Measurements from ENCODE around the gene AGR3. TPM values are rescaled to one million over a fixed set of nuclear protein-coding genes. Genes with fewer than 3 reads are reported as not detected.

The AGR3 gene
- total RNA-seq, 1 experiment from 2014 or later: 0.57 TPM

DNA sequence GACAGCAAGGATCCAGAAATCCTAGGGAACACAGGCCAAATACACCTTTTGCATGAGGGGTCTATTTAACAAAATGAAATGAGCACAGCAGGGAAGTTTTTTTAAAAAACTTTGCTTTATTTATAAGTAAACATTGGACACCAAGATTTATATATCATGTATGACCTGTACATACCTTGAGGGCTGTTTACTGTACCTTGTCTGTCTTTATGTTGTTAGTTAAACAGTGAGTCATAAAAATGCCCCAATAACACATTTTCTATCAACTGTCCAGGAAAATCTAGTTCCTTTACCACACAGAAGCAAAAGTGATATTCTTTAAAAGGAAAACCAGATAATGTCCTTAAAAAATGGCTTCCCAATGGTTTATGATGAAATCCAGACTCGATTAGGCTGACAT, 45.1 kb upstream of the AGR3 start:
- ChIA-PET POLR2A (ENCODE audit: unreplicated experiment) (interaction anchor here (0.6 kb wide), 1 partner anchor 1095 kb away, joined by 5 read pairs; no protein-coding TSS in a partner anchor), CTCF (no interaction called here)
- no peaks in the 10 kb centered on the region for H3K9me2 ChIP-seq (ENCODE audit: insufficient read depth)
- H3K4me2 ChIP-seq: 0 out of 2 replicates have a peak overlapping the region, but pooled peaks have one; percentile 1
- H2AFZ ChIP-seq: no peak overlapping the region
- H3K36me3 ChIP-seq (ENCODE audit: low read depth): 0 out of 2 replicates have a peak, but pooled peaks cover 5% of the 10 kb centered on the region
- H3K27ac ChIP-seq: no peak overlapping the region
- no peaks in the 10 kb centered on the region for H4K20me1 ChIP-seq (ENCODE audit: insufficient read depth)
- TF ChIP-seq EZH2 (IDR thresholded peaks at IDR 0.05; ENCODE audit: low read depth): no peak
- TF ChIP-seq, protein P1, sequence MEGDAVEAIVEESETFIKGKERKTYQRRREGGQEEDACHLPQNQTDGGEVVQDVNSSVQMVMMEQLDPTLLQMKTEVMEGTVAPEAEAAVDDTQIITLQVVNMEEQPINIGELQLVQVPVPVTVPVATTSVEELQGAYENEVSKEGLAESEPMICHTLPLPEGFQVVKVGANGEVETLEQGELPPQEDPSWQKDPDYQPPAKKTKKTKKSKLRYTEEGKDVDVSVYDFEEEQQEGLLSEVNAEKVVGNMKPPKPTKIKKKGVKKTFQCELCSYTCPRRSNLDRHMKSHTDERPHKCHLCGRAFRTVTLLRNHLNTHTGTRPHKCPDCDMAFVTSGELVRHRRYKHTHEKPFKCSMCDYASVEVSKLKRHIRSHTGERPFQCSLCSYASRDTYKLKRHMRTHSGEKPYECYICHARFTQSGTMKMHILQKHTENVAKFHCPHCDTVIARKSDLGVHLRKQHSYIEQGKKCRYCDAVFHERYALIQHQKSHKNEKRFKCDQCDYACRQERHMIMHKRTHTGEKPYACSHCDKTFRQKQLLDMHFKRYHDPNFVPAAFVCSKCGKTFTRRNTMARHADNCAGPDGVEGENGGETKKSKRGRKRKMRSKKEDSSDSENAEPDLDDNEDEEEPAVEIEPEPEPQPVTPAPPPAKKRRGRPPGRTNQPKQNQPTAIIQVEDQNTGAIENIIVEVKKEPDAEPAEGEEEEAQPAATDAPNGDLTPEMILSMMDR (conservative IDR thresholded peaks at IDR 0.05): no peak
- no peaks in the 10 kb centered on the region for H3K27me3 ChIP-seq (ENCODE audit: insufficient read depth, low read depth)
- no peak overlapping the region for H3K4me3 ChIP-seq
- peaks cover 11% of the 10 kb centered on the region for H3F3A ChIP-seq (ENCODE audit: insufficient read depth, low read depth)
- DNase-seq: peak in 1 of 2 experiments; percentile 74
- no TSS peak for BruUV-seq (replicated peaks)
- H3K9me3 ChIP-seq (ENCODE audit: insufficient read depth, low read depth): peaks cover 44% of the 10 kb centered on the region
- intact Hi-C loops (cut with micrococcal nuclease; ENCODE audit: unreplicated experiment): no loop called here
- H3K79me2 ChIP-seq (ENCODE audit: low read depth): no peaks in the 10 kb centered on the region
- peaks cover 51% of the 10 kb centered on the region for H3K4me1 ChIP-seq (replicated peaks; ENCODE audit: insufficient read depth)

- H3K27ac ChIP-seq: no peak overlapping the region
- DNase-seq: no peak
- BruUV-seq (replicated peaks): no TSS peak
- peaks cover 16% of the 10 kb centered on the region for H3F3A ChIP-seq (ENCODE audit: insufficient read depth, low read depth)
- H2AFZ ChIP-seq: no peak overlapping the region
- H3K36me3 ChIP-seq (ENCODE audit: low read depth): 0 out of 2 replicates have a peak, but pooled peaks cover 5% of the 10 kb centered on the region
- no peaks in the 10 kb centered on the region for H4K20me1 ChIP-seq (ENCODE audit: insufficient read depth)
- POLR2A ChIA-PET (ENCODE audit: unreplicated experiment): no interaction called here
- intact Hi-C loops (cut with micrococcal nuclease; ENCODE audit: unreplicated experiment): no loop called here
- H3K4me1 ChIP-seq (replicated peaks; ENCODE audit: insufficient read depth): peaks cover 57% of the 10 kb centered on the region
- CTCF ChIA-PET: interaction anchor here (0.9 kb wide), 1 partner anchor 56 kb away, joined by 10 read pairs; no protein-coding TSS in a partner anchor
- no peak overlapping the region for H3K4me3 ChIP-seq
- H3K79me2 ChIP-seq (ENCODE audit: low read depth): no peaks in the 10 kb centered on the region
- no peak for TF ChIP-seq EZH2 (IDR thresholded peaks at IDR 0.05; ENCODE audit: low read depth)
- TF ChIP-seq, protein P1 (conservative IDR thresholded peaks at IDR 0.05): peak; percentile 35; the same call in 1 of the 2 replicates
- peaks cover 44% of the 10 kb centered on the region for H3K9me3 ChIP-seq (ENCODE audit: insufficient read depth, low read depth)
- H3K4me2 ChIP-seq: no peak overlapping the region
- no peaks in the 10 kb centered on the region for H3K27me3 ChIP-seq (ENCODE audit: insufficient read depth, low read depth)
- no peaks in the 10 kb centered on the region for H3K9me2 ChIP-seq (ENCODE audit: insufficient read depth)
These were observed 44.5 kb upstream of the AGR3 start for GRCh38 chr7:16926283-16926682.

- Histone ChIP-seq H3K79me2 (ENCODE audit: low read depth) (no peaks in the 10 kb centered on the region), H3F3A (ENCODE audit: insufficient read depth, low read depth) (peaks cover 19% of the 10 kb centered on the region), H3K27me3 (ENCODE audit: insufficient read depth, low read depth) (no peaks in the 10 kb centered on the region), H3K4me3 (no peak overlapping the region), H2AFZ (no peak overlapping the region), H3K36me3 (ENCODE audit: low read depth) (0 out of 2 replicates have a peak, but pooled peaks cover 5% of the 10 kb centered on the region), H3K9me3 (ENCODE audit: insufficient read depth, low read depth) (peaks cover 44% of the 10 kb centered on the region), H3K4me1 (replicated peaks; ENCODE audit: insufficient read depth) (peaks cover 64% of the 10 kb centered on the region), H3K9me2 (ENCODE audit: insufficient read depth) (no peaks in the 10 kb centered on the region), H3K4me2 (no peak overlapping the region), H3K27ac (no peak overlapping the region), H4K20me1 (ENCODE audit: insufficient read depth) (no peaks in the 10 kb centered on the region)
- intact Hi-C loops (cut with micrococcal nuclease; ENCODE audit: unreplicated experiment): no loop called here
- no TSS peak for BruUV-seq (replicated peaks)
- CTCF ChIA-PET: interaction anchor here (0.9 kb wide), 1 partner anchor 57 kb away, joined by 10 read pairs; no protein-coding TSS in a partner anchor
- TF ChIP-seq, protein P1 (conservative IDR thresholded peaks at IDR 0.05): no peak
- TF ChIP-seq EZH2 (IDR thresholded peaks at IDR 0.05; ENCODE audit: low read depth): no peak
- DNase-seq: peak in 1 of 2 experiments; percentile 10
- POLR2A ChIA-PET (ENCODE audit: unreplicated experiment): no interaction called here
These were observed 43.8 kb upstream of the AGR3 start for GRCh38 chr7:16925609-16926008.

All from PC-9 (cell line).